Measurements from ENCODE around the gene PTGDR2.

GRCh38 chr11:60879971-60880588 is 24.3 kb upstream of the PTGDR2 start:
- TF ChIP-seq, protein P1, sequence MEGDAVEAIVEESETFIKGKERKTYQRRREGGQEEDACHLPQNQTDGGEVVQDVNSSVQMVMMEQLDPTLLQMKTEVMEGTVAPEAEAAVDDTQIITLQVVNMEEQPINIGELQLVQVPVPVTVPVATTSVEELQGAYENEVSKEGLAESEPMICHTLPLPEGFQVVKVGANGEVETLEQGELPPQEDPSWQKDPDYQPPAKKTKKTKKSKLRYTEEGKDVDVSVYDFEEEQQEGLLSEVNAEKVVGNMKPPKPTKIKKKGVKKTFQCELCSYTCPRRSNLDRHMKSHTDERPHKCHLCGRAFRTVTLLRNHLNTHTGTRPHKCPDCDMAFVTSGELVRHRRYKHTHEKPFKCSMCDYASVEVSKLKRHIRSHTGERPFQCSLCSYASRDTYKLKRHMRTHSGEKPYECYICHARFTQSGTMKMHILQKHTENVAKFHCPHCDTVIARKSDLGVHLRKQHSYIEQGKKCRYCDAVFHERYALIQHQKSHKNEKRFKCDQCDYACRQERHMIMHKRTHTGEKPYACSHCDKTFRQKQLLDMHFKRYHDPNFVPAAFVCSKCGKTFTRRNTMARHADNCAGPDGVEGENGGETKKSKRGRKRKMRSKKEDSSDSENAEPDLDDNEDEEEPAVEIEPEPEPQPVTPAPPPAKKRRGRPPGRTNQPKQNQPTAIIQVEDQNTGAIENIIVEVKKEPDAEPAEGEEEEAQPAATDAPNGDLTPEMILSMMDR (IDR thresholded peaks at IDR 0.05), result no peak
- TF ChIP-seq POLR2AphosphoS5 (IDR thresholded peaks at IDR 0.05; ENCODE audit: insufficient read depth in 1 of 2, low read depth in 1 of 2), result no peak

Data from vagina (tissue), 2 donors.